Smooth muscle cell of the umbilical artery (primary cell): ENCODE measurements around the gene FBXL15. TPM values are rescaled to one million over a fixed set of nuclear protein-coding genes. Genes with fewer than 3 reads are reported as not detected.

ENCODE experiments used
- total RNA-seq: library from RNA; depleted of rRNA; stranded (reverse); fragments of >200 nt; gene quantifications from 2 replicates; pipeline ENCODE4 v1.2.3, GENCODE V29; 2014

The FBXL15 gene, protein sequence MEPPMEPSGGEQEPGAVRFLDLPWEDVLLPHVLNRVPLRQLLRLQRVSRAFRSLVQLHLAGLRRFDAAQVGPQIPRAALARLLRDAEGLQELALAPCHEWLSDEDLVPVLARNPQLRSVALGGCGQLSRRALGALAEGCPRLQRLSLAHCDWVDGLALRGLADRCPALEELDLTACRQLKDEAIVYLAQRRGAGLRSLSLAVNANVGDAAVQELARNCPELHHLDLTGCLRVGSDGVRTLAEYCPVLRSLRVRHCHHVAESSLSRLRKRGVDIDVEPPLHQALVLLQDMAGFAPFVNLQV
- total RNA-seq = 7.7 TPM in 2 replicates

DNA sequence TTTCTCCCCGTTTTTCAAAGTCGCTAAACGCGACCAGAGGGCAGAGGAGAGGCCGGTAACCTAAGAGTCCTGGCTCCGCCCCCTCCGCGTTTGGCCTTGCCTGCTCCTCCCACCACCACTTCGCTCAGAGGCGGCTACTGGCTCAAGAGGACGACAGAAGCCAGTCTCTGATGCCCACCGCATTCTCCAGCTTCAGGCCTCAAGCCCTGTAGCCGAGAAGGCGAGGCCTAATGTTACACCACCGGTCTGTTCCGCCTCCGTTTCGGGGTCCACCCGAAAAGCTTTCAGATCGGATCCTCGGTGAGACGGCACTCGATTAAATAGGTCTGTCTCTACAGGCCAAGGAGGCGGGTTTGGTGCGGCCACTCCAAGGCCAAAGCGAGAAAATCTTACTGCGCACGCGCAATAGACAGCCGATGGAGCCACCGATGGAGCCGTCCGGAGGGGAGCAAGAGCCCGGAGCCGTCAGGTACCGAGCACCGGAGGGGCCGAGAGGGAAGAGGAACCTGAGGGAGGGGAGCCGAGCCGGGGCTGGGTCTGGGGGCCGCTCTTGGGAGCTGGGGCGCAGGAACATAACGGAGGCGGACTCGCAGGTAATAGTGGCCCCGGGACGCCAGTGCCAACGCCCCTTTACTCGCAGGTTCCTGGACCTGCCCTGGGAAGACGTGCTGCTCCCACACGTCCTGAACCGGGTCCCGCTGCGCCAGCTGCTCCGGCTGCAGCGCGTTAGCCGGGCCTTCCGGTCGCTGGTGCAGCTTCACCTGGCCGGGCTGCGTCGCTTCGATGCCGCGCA is at the start of gene FBXL15:
Gene FBXL15 (plus strand): TSS at position 123 of the 793 bp plus-strand sequence. CDS start 294 bp downstream, at position 417.

DNA sequence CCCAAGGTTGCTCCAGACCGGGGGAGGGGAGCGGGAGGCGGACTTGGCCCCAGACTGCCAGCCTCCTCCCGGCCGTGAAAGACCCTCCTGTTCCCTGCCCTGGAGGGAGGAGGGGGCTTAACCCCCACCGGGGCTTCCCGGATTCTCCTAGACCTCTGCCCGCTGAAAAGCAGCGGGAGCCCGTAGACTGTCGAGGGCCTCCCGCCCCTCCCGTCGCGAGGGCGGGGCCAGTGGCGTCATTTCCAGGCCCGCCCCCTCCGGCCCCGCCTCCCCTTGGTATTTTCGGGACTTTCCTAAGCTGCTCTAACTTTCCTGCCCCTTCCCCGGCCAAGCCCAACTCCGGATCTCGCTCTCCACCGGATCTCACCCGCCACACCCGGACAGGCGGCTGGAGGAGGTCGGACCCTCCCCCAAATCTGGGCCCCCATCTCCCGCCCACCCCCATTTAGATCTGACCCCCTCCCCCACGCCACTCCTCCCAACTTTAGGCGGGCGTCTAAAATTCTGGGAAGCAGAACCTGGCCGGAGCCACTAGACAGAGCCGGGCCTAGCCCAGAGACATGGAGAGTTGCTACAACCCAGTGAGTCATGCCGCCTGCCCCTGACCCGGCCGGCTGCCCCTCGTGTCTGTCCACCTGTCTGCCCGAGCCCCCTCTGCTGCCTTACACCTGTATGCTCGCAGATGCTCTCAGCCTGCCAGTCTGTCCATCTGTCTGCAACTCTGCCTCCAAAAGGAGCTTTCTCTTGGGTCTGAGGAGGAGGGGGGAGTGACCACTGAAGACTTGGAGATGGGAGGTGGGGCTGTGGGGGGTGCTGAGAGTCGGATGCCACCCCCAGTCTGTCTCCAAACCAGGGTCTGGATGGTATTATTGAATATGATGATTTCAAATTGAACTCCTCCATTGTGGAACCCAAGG is 25.0 kb upstream of the FBXL15 start, which contains the start of gene NFKB2:
Gene NFKB2 (plus strand): TSS at position 306 of the 917 bp plus-strand sequence. CDS start 255 bp downstream, at position 561.

GRCh38 chr10:102418622-102419268 is 1.9 kb upstream of the FBXL15 start, which contains the start of gene PSD:
Gene PSD (minus strand): TSS chr10:102418785. CDS start chr10:102417038, 1,747 bp downstream.

DNA sequence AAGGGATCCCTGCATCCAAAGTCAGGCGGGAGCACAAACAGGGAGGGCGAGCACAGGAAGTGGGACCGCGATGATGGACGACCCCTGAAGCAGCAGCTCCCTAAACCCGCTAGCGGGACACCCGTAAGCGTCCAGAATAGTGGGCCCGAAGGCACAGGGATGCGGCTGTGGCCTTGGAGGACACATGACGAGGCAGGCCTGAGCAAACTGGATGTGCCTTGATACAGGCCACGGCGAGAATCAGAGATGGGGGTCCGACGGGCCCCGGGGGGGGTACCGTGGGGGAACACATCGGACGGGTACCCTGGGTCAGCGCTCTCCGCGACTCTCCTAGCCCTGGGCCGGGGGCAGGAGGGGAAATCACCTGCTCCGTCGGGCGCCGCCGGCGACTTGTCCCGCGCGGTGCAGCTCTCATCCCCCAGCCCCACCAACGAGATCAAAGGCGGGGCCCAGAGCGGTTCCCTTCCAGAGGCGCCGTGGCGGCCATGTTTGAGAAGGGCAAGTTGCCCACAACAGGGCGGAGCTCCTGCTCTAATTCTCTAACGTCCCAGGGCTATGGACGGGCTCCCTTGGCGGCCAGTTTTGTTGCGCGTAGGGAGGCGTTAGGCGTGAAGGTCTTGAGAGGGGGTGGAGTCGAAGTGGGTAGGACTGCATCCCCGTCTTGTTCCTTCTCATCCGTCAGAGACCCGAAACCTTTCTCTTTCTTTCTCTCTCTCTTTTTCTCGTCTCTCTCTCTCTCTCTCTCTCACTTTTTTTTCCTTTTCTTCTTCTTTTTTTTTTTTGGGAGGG is 11.7 kb downstream of the FBXL15 start, which contains the start of gene CUEDC2:
Gene CUEDC2 (minus strand): TSS at position 413 of the 789 bp plus-strand sequence. CDS start 7,386 bp downstream, outside the sequence.

GRCh38 chr10:102451105-102451969 is 30.7 kb downstream of the FBXL15 start, which contains the start of gene C10orf95:
Gene C10orf95 (minus strand): TSS chr10:102451543. CDS start chr10:102451093, 450 bp downstream.

Other genes with a start within 250 kb of the FBXL15 start
- 0.42 and 2.4 TPM in 2 replicates for gene ELOVL3, start 194.5 kb upstream of the FBXL15 start, total RNA-seq
- gene PITX3, start 179.3 kb upstream of the FBXL15 start, total RNA-seq = not detected in 2 replicates
- 35.6 and 71.9 TPM in 2 replicates for gene GBF1, start 175.3 kb upstream of the FBXL15 start, total RNA-seq
- gene NFKB2, start 25.1 kb upstream of the FBXL15 start, total RNA-seq = 30.6 and 51.0 TPM in 2 replicates
- gene PSD, start 2.1 kb upstream of the FBXL15 start, total RNA-seq = 2.4 and 12.2 TPM in 2 replicates
- gene CUEDC2, start 11.7 kb downstream of the FBXL15 start, total RNA-seq = 36.8 and 49.1 TPM in 2 replicates
- gene C10orf95, start 30.7 kb downstream of the FBXL15 start, total RNA-seq = not detected in 2 replicates
- 115 and 181 TPM in 2 replicates for gene ACTR1A, start 81.9 kb downstream of the FBXL15 start, total RNA-seq
- gene SUFU, start 83.1 kb downstream of the FBXL15 start, total RNA-seq = 4.5 and 8.2 TPM in 2 replicates
- gene TRIM8, start 223.6 kb downstream of the FBXL15 start, total RNA-seq = 86.4 and 135 TPM in 2 replicates